CD4-positive, alpha-beta T cell treated with Interferon alpha-2 for 1 hour (primary cell): ENCODE measurements around the gene MTUS2.

Experiments
- DNase-seq, 2 donors: peaks; one replicate each; pipeline ENCODE4 v3.0.0-alpha.2; 2020 to 2022

The MTUS2 gene

DNA sequence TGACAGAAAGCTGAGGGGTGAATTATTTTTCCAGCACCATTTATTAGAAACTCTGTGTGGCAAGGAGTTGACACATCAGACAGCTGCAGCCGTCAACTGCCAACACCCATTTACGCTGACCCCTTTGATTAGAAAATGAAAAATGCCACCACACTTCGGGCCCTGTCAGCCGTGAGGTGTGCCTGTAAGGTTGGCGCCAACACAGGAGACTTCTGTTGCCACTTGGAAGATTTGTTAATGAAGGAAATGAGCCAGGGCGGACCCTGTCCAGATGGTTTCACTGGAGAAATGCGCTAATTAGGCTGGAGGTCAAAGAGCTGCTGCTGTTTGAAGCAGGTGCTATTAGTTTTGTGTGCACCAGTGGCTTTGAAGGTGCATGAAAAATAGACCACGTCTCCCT, 297.5 kb downstream of the MTUS2 start:
- DNase-seq = no peak

DNA sequence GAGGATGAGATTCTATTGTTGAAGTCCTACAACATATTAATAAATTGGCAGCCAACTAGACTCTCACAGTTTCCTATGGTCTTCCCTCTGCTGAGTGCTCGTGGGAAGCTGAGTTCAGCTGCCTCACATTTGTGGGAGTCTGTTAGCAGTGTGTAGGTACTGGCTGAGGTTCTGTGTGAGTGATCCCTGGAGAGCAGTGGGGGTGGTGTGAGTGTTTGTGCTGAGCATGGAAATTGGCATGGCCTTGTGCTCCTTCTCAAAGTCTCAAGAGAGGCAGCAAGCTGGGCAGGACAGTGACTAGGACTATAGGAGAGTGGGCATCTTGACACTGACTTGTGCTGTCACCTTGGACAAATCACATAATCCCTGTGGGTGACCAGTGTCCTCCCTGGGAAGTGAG, 298.3 kb downstream of the MTUS2 start:
- no peak for DNase-seq

DNA sequence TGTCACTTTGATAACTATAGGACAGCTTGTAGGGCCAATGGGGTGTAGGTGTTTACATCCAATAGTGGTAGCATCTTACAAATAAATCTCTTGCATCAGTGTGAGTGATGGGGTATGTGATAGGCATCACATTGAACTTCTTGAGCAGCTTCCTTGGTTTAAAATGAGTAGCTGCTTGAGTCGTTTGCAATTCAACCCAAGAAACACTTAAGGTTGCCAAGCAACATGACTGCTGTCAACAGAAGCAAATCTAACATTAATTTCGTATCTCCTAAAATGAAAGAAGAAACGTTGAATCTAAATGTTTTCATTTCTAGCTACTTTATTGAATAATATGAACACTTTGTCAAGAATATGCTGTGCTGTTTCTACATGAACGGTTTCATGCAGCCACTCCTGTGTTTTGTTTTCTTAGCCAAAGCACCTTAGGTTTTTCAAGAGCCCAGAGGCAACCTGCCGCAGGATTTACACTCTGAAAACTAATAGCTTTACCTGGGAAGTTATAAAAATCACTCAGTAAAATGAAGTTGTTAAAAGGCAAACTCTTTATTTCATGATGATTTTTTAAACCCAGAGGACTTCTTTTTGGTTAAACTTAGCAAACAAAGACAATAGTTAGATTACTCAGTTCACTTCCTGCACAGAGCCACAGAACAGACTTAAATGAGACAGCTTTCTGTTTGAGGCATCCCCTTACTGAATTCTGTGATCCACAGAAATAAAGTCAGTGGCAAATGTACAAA, 305.2 kb downstream of the MTUS2 start:
- peak in 1 of 2 donors; percentile 55 for DNase-seq

DNA sequence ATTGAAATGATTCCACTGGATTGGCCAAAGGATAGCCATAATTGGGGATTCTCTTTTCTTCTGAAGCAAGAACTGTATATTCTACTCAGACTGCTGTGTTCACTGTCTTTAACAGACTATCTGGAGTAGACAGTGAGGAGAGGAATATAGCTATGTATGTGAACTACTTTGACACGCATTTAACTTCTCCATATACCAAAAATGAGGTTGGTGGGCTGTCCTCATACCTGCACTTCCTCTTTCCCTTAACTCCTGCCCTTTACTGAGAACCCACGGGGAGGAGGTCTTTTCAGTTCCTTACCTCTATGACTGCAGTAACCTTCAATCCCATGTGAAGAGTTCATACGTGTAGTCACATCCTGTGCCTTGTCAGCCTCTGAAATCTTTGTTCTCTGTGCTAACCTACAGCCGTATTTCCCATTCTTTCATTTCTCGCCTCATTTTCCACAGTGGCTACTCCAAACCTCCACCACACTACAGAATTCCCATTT, 305.8 kb downstream of the MTUS2 start:
- DNase-seq = peak; percentile 2 to 53

DNA sequence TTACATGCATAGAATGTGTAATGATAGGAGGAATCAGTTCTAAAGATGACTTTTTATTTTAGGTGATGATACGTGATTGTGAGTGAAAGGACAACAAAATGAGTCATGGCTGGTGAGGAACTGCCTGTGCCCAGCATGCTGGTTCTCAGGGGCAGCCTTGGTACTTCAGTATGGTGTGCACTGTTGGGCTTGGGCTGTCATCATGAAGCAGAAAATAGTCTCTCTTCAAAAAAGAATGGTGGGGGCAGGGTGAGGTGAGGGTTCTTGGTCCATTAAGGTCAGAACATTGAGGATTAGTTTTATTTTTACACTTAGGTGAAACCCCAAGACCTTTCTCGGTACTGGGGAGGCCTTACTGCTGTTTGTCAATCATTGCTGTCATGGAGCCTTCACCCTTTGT, 309.5 kb downstream of the MTUS2 start:
- DNase-seq = no peak

DNA sequence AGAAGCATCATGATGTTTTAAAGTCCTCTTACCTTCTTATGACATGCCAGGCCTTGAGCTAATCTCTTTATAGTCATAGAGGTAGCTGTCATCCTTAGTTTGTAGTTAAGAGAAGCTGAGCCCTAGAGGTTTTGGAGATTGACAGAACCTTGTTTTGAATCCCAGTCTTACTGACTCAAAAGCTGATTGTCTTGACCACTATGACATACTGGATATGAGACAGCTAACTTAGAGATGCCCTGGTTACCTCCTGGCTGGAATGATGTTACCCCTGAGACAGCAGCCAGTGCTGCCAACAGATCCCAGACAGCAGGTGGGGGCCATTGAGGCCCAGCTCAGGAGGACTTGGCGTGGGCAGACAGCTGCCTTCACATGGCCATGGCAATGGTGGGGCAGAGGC, 311.0 kb downstream of the MTUS2 start:
- DNase-seq = no peak

DNA sequence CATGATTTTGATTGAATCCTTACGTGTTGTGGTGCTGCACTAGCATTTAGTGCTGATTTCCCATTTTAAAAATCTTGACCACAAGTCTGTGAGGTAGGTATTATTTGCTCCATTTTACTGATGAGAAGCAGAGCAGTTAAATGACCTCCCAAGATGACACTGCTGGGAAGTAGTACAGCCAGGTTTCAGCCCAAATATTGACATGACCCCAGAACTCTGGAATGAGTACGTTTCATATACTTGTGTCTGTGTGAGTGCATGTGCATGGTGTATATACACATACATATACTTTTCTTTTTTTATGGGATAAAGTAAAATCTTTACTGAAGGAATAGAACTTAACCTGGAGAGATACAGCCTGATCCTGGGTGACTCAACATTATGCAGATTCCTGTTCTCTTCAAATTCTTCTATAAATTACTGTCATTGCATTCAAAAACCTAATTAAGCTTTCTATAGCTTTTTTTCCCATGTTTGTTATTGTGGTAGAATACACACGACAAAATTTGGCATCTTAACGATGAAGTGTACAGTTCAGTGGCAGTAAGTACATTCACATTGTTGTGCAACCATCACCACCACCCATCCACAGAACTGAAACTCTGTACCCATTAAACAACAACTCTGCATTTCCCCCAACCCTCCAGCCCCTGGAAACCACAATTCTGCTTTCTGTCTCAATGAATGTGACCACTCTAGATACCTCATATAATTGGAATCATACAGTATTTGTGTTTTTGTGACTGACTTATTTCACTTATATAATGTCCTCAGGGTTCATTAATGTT, 311.9 kb downstream of the MTUS2 start:
- DNase-seq = no peak

DNA sequence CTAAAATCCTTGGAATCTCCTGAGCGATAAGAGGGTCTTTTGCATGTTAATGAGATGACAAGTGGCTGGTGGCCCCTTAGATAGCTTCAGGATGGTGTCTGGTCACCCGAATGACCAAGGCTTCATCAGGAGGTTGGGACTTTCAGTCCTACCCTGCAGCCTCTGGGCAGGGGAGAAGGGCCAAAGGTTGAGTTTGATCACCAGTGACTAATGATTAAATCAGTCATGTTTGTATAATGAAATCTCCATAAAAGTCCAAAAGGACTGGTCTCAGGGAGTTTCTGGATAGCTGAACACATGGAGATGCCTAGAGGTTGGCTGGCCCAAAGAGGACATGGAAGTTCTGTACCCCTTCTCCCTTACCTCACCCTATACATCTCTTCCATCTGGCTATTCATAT, 316.2 kb downstream of the MTUS2 start:
- no peak for DNase-seq

DNA sequence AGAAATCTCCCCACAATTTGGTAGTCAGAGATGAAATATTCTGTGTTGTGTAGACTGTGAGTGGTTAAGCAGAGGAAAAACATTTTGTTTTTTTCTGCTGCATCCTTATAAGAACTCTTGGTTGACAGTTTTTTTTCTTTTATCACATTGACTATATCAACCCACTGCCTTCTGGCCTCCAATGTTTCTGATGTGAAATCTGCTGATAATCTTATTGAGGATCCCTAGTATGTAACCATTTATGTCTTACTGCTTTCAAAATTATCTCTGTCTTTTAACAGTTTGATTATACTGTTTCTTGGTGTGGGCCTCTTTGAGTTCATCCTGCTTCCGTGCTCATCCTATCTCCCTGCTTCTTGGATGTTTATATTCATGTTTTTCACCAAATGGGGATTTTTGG, 316.9 kb downstream of the MTUS2 start:
- no peak for DNase-seq

DNA sequence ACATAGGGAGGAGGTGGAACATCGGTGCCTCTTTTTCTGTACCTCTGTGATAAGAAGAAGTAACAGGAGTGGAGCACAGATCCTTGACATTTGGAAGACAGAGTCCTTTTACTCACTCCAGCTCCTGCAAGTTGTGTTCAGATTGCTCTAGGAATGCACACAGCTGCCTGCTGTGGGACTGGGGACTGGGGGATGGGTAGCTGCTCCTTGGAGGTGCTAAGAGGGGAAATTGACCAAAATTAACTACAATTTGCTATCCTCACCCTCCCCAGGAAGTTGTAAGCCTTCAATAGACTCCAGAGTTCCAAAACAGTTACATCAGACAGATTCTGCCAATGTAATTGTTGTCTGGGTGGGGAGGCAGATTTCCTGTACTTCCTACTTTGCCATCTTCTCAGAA, 317.9 kb downstream of the MTUS2 start:
- DNase-seq = no peak

DNA sequence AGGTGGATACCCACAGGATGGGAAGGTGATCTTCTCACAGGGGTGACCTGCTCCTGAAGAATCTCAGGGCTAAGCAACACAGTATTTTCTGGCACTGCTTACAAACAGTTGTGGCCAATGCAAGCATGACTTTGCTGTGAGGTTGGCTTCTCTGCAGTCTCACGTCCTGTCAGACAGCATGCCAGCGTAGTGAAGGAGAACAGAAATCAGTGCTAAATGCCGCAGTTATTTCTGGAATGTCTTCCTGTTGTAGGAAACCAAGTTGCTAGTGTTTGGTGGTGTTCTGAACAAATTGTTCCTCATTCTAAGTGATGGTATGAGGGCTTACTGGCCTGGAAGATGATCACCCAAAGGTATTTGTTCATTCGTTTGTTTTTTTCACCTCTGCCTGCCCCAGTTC, 320.1 kb downstream of the MTUS2 start:
- DNase-seq = no peak

DNA sequence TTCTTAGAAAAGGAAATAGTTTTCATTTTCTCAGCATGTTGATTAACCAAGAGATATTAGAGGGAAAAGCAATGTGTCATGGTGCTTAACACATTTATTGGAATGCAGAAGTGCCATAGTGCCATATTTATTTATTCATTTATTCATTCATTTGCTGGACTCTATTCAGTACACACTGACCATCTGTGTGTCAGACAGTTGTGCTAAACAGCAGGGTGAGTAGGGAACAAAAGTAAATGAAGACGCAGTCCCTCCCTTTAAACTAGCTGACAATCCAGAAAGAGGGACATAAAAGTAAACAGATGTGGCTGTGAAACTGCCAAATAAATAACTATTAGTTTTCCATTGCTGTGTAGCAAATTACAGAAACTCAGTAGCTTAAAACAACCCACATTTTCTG, 323.7 kb downstream of the MTUS2 start:
- DNase-seq = no peak

DNA sequence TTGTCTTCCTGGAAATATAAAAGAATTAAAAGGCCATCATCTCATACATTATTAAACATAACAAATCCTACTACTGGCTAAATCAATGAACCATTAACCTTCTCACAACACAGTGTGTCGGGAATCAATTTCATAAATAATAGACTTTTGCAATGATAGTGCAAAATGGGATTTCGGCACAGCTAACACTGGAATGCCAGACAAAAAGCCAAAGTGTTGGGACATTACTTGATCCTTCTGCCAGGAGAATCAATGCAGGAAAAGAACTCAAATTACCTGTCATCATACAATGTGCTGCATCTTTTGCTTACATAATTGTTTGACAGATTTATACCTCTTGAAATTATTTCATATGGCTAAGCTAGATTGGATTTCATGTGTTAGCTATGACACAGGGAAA, 334.3 kb downstream of the MTUS2 start:
- DNase-seq = no peak

DNA sequence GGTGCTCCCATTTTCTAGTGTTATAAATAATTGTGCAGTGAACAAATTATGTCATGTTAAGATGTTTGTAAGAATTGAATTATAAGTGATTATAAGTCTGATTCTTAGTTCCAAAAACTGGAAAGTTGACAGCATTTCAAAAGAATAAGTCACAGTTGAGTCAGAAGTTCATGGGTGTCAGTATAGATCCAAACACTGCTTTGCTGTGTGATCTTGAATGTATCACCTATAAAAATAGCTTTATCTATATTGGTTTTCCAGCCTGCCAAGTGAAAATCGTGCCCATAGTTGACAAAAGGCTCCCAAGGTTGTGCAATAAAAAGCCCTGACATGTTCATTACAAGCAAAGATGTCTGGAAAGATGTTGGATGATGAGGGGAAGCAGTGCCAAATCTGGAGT, 336.0 kb downstream of the MTUS2 start:
- no peak for DNase-seq

DNA sequence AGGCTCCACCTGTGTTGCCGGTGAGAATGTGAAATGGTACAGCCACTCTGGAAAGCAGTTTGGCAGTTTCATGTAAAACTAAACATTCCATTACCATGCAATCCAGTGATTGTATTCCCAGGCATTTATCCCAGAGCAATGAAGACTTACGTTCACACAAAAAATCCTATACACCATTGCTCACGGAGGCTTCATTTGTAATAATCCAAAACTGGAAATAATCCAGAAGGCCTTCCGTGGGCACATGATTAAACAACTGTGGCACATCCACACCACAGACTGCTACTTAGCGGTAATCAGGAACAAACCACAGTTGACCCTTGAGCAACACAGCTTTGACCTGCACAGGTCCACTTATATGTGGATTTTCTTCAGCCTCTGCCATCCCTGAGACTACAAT, 339.7 kb downstream of the MTUS2 start:
- no peak for DNase-seq

DNA sequence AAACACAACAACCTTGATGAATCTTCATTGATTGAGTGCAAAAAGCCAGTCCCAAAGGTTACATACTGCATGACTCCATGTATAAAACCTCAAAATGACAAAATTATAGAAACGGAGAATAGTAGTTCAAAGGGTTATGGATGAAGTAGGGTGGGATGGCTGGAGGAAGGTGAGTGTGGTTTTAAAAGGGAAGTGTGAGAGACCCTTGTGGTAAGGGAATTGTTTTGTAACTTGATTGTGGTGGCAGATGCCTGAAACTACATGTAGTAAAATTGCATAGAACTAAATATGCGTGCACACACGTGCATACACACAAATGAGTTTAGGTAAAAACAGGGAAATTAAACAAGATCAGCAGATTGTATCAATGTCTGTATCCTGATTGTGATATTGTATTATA, 340.7 kb downstream of the MTUS2 start:
- DNase-seq = no peak

DNA sequence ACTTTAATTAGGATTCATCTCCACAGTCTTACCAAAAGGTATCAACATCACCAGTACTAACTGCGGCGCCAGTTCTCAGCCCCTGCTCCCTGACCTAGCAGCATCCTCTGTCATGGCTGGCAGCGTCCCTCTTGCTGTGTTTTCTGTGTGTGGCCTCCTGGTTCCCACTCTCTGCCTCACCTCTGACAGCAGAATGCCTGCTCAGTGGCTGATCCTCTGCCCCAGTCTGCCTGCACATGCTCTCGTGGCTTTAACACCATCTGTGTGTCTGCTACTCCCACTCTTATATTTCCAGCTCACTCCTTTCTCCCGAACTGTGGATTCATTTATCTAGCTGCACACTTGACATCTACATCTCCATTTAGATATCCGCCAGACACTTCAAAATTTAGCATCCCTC, 341.5 kb downstream of the MTUS2 start:
- no peak for DNase-seq

DNA sequence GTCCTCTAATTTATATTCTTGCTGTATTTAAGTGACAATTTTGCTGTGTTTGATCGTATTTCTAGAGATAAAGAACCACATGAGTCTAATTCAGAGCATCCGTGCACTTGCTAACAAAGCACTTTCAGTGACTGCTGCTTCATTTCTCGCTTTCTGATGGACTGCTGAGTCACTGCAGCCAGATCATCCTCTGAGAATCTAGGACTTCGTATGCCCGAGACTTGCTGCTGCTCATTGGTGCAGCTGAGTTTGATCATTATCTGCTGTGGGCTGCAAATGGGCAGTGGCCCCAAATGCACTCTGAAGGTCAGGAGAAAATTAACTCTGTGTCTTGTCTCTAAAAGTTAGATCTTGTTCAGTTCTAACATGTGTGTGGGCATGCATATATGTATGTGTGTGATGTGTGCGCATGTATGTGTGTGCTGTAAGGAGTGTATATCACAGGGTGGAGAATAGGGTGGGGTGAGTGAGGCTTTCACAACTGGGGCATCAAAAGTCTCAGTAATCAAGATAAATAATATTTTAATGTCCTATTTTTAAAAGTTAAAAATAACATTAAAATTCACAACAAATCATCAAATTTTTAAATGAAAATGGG, 342.6 kb downstream of the MTUS2 start:
- DNase-seq = no peak

DNA sequence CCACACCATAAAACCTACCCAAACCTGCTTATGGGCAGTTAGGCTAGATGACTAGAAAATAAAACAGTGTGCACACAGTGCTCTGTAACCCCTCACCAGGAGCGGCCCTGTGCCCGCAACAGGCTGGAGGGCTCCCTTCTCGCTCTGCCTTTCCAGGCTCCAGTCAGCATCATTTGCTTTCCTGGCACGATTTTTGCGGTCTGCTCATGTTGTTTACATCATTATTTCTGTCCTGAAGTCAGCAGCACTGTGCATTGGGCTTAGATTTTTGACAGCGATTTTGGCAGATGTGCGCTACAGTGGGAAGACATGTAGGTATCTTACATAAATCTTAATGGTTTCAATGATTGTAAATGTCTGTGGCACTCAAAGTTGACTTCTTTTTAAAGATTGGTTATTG, 344.0 kb downstream of the MTUS2 start:
- no peak for DNase-seq

DNA sequence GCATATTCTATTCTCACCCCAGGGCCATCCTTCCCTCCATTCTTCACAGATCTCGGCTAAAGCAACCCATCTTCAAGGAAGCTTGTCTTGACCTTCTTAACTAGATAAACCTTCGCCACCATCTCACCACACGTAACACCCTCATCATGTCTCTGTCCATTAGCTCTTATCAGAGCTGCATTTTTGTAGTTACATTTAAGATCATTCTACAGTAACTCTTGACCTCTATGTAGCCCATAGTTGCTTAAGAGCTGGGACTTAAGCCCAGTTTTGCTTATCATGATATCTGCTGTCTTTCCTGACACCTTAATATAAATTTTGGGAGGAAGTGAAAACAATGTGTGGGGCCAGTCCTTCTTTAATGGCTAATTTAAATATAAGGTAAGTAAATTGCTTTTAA, 345.1 kb downstream of the MTUS2 start:
- DNase-seq = no peak

DNA sequence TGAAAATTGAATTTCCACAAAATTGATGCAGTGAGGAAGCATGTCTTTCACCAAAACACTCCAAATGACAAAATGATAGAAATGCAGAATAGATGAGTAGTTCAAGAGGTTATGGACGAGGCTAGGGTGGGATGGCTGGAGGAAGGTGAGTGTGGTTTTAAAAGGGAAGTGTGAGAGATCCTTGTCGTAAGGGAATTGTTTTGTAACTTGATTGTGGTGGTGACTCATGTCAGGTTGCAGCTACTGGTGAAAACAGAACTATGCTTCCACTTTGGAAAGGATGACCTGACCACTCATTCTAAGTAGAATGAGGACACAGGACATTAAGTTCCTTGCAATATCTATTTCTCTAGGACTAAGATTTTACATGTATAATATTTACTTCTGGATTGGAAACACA, 345.7 kb downstream of the MTUS2 start:
- no peak for DNase-seq

DNA sequence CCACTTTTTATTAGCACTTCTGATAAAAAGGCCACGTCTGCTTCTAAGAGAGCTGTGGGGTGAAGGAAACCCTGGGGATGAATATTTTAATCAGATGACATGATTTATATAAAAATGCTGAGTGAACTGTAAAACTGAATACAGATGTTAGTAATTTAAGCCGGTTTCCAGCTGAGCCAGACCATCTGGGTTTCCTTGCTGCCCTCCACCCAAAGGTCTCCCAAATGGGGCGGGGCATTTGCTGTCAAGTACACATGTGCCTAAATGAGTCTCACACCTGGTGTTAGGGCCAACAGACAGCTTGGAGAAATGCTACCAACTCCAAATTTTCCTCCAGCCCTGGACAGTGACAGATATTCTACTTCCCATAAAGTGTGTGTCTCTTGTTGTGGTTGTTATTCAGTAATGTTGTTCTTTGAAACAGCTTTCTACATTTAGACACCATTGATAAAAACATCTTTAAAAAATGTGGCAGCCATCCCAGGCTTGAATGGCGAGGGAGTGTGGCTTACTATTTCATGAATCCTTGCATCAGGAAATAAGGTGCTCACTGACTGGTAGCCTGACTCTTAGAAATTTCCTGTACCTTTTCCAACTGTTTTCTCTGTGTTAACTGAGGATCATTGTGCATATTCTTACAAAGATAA, 350.4 kb downstream of the MTUS2 start:
- DNase-seq = no peak

DNA sequence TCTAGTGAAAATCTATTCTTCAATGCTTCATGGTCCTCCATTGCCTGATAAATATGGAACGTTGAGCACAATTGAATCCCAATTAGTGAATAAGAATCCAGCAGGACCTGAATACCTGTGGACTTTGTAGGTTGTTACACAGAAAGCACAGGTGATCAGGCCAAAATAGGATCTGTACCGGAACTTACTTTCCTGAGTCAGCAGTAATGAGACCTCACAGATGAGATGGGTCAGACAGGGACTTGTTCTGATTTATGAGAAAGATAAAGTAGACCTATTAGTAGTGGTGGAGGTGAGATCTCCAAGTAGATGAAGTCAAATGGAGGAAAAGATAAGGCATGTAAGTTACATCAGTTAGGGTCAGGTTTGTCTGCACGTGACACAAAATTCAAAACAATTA, 351.1 kb downstream of the MTUS2 start:
- DNase-seq = no peak

DNA sequence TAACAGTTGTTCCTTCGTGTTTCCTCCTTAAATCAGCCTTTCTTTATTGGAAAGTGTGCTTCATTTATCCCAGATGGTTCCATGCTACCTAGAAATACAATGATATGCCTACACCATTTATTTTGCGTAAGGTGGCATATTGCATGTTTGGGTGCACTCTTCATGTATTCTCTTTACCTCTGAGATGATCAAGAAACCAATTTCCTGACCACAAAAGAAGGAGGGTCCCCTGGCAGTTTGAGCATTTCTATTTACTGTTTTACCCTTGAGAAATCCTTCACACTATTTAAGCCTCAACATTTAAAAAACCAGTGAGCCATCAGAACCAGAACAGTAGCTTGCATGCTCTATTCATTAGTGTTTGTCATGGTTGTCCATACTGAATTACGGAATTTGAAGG, 354.0 kb downstream of the MTUS2 start:
- DNase-seq = no peak
